ENCODE results near the gene RHOB.

The RHOB gene

GRCh38 chr2:20436716-20437470 lies 10.0 kb upstream of the RHOB start:
- no peak for DNase-seq (ENCODE audit: low read depth in 2 of 2)

GRCh38 chr2:20438334-20439192 lies 8.3 kb upstream of the RHOB start:
- DNase-seq (ENCODE audit: low read depth in 2 of 2), result no peak

GRCh38 chr2:20439193-20439475 lies 7.7 kb upstream of the RHOB start:
- no peak for DNase-seq (ENCODE audit: low read depth in 2 of 2)

- no peak for DNase-seq (ENCODE audit: low read depth in 2 of 2)
Observed at GRCh38 chr2:20439503-20439902, 7.4 kb upstream of the RHOB start.

- no peak for DNase-seq (ENCODE audit: low read depth in 2 of 2)
Observed at GRCh38 chr2:20440001-20440560, 6.8 kb upstream of the RHOB start.

GRCh38 chr2:20443276-20443920 lies 3.5 kb upstream of the RHOB start:
- no peak for DNase-seq (ENCODE audit: low read depth in 2 of 2)

GRCh38 chr2:20444101-20444992 lies 2.5 kb upstream of the RHOB start:
- DNase-seq (ENCODE audit: low read depth in 2 of 2), result no peak

GRCh38 chr2:20444993-20445910 lies 1.6 kb upstream of the RHOB start:
- no peak for DNase-seq (ENCODE audit: low read depth in 2 of 2)

- no peak for DNase-seq (ENCODE audit: low read depth in 2 of 2)
Observed at GRCh38 chr2:20446255-20446916, 488 bp upstream of the RHOB start.

GRCh38 chr2:20447437-20448245 lies 767 bp downstream of the RHOB start:
- no peak for DNase-seq (ENCODE audit: low read depth in 2 of 2)

- DNase-seq (ENCODE audit: low read depth in 2 of 2), result no peak
Observed at GRCh38 chr2:20448246-20448976, 1.5 kb downstream of the RHOB start.

- no peak for DNase-seq (ENCODE audit: low read depth in 2 of 2)
Observed at GRCh38 chr2:20448977-20449306, 2.1 kb downstream of the RHOB start.

GRCh38 chr2:20449501-20450200 lies 2.8 kb downstream of the RHOB start:
- DNase-seq (ENCODE audit: low read depth in 2 of 2), result no peak

GRCh38 chr2:20450201-20450999 lies 3.5 kb downstream of the RHOB start:
- DNase-seq (ENCODE audit: low read depth in 2 of 2), result no peak

- DNase-seq (ENCODE audit: low read depth in 2 of 2), result no peak
Observed at GRCh38 chr2:20451000-20451290, 4.1 kb downstream of the RHOB start.

- DNase-seq (ENCODE audit: low read depth in 2 of 2), result no peak
Observed at GRCh38 chr2:20451341-20451740, 4.5 kb downstream of the RHOB start.
